Glutamatergic neuron (in vitro differentiated cells): ENCODE data around the gene RAB29. TPM values are rescaled to one million over a fixed set of nuclear protein-coding genes. Genes with fewer than 3 reads are reported as not detected.

Experiments
- DNase-seq: peaks from one replicate; pipeline ENCODE4 v3.0.0; 2022
- H3K27ac Mint-ChIP-seq: one replicate; pipeline ENCODE4 v1.8.0; 2020; ENCODE audit warnings: mild to moderate bottlenecking, mixed read lengths, inconsistent platforms; ENCODE audit not compliant: unreplicated experiment
- H3K27me3 Mint-ChIP-seq: one replicate; pipeline ENCODE4 v1.8.0; 2020; ENCODE audit warnings: mild to moderate bottlenecking, moderate library complexity, mixed read lengths, inconsistent platforms; ENCODE audit not compliant: unreplicated experiment
- H3K36me3 Mint-ChIP-seq: one replicate; pipeline ENCODE4 v1.8.0; 2020; ENCODE audit warnings: mild to moderate bottlenecking, mixed read lengths, inconsistent platforms; ENCODE audit not compliant: unreplicated experiment
- H3K4me1 Mint-ChIP-seq: one replicate; pipeline ENCODE4 v1.8.0; 2020; ENCODE audit warnings: mild to moderate bottlenecking, low read depth, mixed read lengths, inconsistent platforms; ENCODE audit not compliant: unreplicated experiment
- H3K4me3 Mint-ChIP-seq: one replicate; pipeline ENCODE4 v1.8.0; 2020; ENCODE audit warnings: mild to moderate bottlenecking, mixed read lengths, inconsistent platforms; ENCODE audit not compliant: unreplicated experiment
- H3K9me3 Mint-ChIP-seq: one replicate; pipeline ENCODE4 v1.8.0; 2020; ENCODE audit warnings: mild to moderate bottlenecking, moderate library complexity, mixed read lengths, inconsistent platforms; ENCODE audit not compliant: unreplicated experiment
- total RNA-seq: library from RNA; stranded (reverse); fragmentation: NEBNext Ultra II Directional; extraction: Animal tissue kit (Norgen Biotek cat#: 25700); gene quantifications from one replicate; pipeline ENCODE4 v1.2.1, GENCODE V29; 2021; ENCODE audit not compliant: unreplicated experiment
- TF ChIP-seq, protein P1 (sequence below): fragments of 200-600 bp; sonication (generic); IDR thresholded peaks from one replicate; pipeline ENCODE4 v1.5.0; 2021; ENCODE audit not compliant: partially characterized antibody, unreplicated experiment

RAB29 gene
- total RNA-seq, 1 donor from 2014 or later, result 1.7 TPM

- Mint-ChIP-seq H3K27me3 (no peaks in the 10 kb centered on the region), H3K4me1 (peaks cover 13% of the 10 kb centered on the region), H3K36me3 (no peaks in the 10 kb centered on the region), H3K27ac (no peak overlapping the region), H3K4me3 (no peak overlapping the region), H3K9me3 (no peaks in the 10 kb centered on the region)
- TF ChIP-seq, protein P1, sequence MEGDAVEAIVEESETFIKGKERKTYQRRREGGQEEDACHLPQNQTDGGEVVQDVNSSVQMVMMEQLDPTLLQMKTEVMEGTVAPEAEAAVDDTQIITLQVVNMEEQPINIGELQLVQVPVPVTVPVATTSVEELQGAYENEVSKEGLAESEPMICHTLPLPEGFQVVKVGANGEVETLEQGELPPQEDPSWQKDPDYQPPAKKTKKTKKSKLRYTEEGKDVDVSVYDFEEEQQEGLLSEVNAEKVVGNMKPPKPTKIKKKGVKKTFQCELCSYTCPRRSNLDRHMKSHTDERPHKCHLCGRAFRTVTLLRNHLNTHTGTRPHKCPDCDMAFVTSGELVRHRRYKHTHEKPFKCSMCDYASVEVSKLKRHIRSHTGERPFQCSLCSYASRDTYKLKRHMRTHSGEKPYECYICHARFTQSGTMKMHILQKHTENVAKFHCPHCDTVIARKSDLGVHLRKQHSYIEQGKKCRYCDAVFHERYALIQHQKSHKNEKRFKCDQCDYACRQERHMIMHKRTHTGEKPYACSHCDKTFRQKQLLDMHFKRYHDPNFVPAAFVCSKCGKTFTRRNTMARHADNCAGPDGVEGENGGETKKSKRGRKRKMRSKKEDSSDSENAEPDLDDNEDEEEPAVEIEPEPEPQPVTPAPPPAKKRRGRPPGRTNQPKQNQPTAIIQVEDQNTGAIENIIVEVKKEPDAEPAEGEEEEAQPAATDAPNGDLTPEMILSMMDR, result peak; percentile 57
- DNase-seq, result peak; percentile 70
Observed at GRCh38 chr1:205791568-205792180, 16.4 kb upstream of the RAB29 start.

- TF ChIP-seq, protein P1, result no peak
- H3K27ac Mint-ChIP-seq, result no peak overlapping the region
- no peaks in the 10 kb centered on the region for H3K36me3 Mint-ChIP-seq
- H3K4me1 Mint-ChIP-seq, result peaks cover 2% of the 10 kb centered on the region
- peaks cover 2% of the 10 kb centered on the region for H3K27me3 Mint-ChIP-seq
- no peaks in the 10 kb centered on the region for H3K9me3 Mint-ChIP-seq
- no peak overlapping the region for H3K4me3 Mint-ChIP-seq
- no peak for DNase-seq
Observed at GRCh38 chr1:205787287-205787916, 12.1 kb upstream of the RAB29 start.

- peaks cover under 1% of the 10 kb centered on the region for H3K4me1 Mint-ChIP-seq
- no peak for DNase-seq
- H3K27ac Mint-ChIP-seq, result no peak overlapping the region
- no peaks in the 10 kb centered on the region for H3K9me3 Mint-ChIP-seq
- TF ChIP-seq, protein P1, result no peak
- peaks cover 2% of the 10 kb centered on the region for H3K27me3 Mint-ChIP-seq
- no peaks in the 10 kb centered on the region for H3K36me3 Mint-ChIP-seq
- no peak overlapping the region for H3K4me3 Mint-ChIP-seq
Observed at GRCh38 chr1:205786601-205787000, 11.3 kb upstream of the RAB29 start.

DNA sequence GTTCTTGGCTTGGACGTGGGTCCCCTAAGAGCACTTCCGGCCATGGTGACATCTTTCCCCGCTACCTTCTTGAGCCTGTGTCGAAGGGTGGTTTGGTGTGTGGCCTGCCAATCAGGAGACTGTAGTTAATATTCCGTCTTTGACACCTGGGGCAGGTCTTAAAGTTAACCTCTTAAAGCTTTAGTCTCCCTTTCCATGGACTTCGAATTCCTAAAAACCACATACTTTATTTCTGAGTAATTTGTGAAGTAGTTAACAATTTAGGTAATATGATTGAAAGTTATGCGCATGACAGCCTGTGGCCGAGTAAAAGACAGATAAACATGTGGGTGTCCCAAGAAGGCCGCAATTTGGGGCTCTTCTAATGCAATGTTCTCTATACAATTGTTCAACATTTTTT lies 10.2 kb upstream of the RAB29 start:
- DNase-seq, result no peak
- H3K9me3 Mint-ChIP-seq, result no peaks in the 10 kb centered on the region
- H3K27ac Mint-ChIP-seq, result no peak overlapping the region
- H3K4me3 Mint-ChIP-seq, result no peak overlapping the region
- no peaks in the 10 kb centered on the region for H3K4me1 Mint-ChIP-seq
- peaks cover 2% of the 10 kb centered on the region for H3K27me3 Mint-ChIP-seq
- TF ChIP-seq, protein P1, result no peak
- H3K36me3 Mint-ChIP-seq, result no peaks in the 10 kb centered on the region

GRCh38 chr1:205783904-205784303 lies 8.6 kb upstream of the RAB29 start:
- Mint-ChIP-seq H3K4me3 (no peak overlapping the region), H3K36me3 (no peaks in the 10 kb centered on the region), H3K9me3 (no peaks in the 10 kb centered on the region), H3K27me3 (peaks cover 2% of the 10 kb centered on the region), H3K4me1 (no peaks in the 10 kb centered on the region), H3K27ac (no peak overlapping the region)
- TF ChIP-seq, protein P1, result no peak
- DNase-seq, result no peak
